NCI-H748 (cell line): ENCODE results near the gene HOXB3.
A peak's percentile ranks its signal among the peaks of the same experiment; 100 is the strongest.
"Not testable (repeated sequence)": the region's sequence is repeated elsewhere in the genome, so short reads cannot be mapped to it uniquely, and the experiment has no call there.

Experiments
- DNase-seq: peaks from one replicate; lab custom pipeline; 2025; ENCODE audit not compliant: unreplicated experiment; lab: John Stamatoyannopoulos, UW

HOXB3 gene

GRCh38 chr17:48530208-48530886, 59.7 kb downstream of the HOXB3 start:
- no peak for DNase-seq

- DNase-seq = no peak
Measured at GRCh38 chr17:48529683-48530009, 60.4 kb downstream of the HOXB3 start.

DNA sequence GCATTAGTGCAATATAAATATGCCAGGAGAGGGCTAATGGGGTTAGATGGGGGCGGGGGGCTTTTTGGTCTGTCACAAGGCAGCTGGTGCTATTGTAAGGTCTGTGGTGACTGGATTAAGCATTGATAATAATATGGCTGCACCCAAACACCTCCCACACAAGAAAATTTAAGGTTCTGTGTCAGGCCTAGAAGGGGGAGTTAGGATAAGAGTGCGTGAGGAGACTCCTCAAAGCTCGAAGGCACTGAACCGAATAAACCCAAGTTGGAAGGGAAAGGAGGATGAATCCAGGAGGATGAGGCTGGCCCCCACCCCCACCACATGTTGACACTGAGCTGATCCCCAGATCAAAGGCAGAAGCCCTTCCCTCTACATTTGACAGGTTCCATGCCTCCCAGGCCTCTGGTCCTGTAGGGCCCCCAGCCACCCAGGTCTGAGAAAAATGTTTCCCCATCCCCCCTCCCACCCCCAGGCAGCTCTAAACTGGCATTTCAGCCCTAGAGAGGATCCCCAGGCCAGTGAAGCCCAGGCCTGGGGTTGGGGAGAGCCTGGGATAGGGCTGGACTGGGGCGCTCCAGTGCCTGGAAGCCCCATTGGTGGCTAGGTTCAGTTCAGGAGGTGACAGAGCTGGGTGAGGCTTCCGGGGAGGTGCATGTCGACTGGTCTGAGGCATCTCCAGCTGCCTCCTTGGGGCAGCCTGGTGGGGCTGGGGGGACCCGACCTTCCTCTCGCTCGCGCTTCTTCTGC, 60.9 kb downstream of the HOXB3 start:
- DNase-seq = no peak

DNA sequence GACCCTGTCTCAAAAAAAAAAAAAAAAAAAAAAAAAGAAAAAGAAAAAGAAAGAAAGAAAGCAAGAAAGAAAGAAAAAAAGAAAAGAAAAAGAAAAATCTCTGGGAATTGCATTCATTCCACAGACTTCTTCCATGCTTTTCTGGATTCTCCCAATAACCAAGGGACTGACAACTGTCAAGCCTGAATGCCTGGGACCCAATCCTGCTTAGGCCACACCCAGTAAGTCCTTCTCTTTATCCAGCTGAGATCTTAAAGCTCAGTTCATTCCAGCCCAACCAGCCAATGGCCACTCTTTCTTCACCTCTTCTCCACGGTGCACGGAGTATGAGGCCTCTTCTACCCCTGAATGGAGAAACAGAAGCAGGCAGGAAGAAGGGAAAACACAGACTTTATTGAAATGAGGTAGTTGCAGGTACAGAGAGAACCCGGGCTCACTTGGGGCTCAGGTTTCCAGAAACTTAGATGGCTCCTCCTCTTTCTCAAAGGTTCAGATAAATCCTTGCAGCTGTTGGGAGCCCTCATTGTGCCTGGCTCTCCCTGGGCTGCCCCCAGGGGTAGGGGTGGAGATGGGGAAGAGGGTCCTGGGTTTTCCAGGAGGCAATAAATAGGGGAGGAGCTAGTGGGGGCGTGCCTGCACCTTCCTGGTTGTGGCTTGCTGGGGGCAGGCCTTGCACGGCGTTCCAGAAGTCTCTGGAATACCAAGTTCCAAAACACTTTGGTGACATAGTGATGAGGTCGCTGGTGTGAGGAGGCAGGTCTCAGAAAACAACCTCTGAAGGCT, 61.7 kb downstream of the HOXB3 start:
- no peak for DNase-seq

DNA sequence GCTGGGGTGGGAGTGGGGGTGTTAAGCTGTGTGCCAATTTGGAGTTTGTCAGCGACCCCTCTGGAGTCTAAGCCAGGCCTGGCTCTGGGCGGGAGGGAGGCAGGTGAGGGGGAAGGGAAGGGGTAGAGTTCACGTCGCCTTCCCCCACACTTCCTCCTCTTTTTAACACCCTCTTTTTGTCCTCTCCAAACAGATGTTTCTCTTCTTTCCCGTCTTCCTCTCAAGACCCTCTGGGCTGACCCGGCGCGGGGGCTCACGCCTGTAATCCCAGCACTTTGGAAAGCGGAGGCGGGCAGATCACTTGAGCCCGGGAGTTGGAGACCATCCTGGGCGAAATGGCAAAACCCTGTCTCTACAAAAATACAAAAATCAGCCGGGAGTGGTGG, 62.5 kb downstream of the HOXB3 start:
- no peak for DNase-seq

DNA sequence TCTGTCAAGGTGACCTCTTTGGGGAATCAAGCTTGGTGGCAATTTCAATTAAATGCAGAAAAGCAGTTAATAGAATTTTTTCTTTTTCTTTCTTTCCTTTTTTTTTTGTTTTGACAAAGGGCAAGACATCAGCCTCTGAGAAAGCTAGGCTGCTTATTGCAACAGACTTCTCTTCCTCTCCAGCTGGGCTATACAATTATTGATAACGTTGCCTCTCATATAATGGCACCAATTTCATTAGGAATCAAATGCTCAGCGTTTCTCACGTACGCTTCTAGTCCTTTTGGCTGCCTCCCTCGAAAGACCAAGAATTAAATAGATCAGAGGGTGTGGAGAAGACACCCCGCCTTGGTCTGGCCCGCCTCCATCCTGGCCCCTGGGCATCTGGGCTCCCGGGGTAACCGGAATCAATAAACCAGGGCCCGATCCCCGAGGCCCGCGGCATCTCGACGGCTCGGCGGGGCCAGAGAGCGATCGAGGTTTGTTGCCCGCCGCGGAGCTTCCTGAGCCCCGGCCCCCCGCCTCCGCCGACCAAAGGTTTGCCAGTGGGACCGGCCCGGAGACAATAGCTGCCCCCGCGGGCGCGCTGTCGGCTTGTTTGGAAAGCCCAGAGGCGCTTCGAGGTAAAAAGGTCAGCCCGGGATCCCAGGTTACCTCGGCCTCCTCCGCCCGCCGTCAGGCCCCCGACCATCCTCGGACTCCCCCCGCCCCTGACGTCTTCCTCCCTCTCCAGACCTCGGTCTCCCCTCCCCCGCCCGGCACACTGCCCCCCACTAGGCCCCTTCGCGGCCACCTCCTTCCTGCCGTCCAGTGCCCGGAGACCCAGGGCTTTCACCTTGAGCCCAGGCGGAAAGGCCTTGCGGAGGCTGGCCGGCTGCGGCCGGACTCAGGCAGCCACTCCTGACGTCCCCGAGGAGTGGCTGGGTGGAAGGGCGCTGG, 63.2 kb downstream of the HOXB3 start:
- DNase-seq = no peak

DNA sequence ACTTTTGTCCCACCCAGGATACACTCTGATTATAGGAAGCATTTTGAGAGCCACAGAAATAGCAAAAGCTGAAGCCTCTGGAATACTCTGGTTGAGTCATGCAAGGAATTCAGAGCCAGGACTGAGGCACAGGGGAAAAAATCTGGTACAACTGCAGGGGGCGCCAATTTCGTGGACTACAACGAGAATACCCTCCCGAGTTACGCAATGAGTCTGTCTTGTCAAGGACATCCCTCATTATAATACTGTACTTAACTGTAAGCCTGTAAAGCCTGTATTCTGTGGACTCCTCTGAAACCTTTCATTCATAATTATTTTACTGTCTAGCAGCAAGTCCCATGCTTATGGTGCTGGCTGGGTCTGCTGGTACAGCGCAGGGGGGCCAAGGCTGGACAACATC, 67.0 kb downstream of the HOXB3 start:
- no peak for DNase-seq

- DNase-seq = peak; percentile 51
Measured at GRCh38 chr17:48522031-48522653, 67.9 kb downstream of the HOXB3 start.

DNA sequence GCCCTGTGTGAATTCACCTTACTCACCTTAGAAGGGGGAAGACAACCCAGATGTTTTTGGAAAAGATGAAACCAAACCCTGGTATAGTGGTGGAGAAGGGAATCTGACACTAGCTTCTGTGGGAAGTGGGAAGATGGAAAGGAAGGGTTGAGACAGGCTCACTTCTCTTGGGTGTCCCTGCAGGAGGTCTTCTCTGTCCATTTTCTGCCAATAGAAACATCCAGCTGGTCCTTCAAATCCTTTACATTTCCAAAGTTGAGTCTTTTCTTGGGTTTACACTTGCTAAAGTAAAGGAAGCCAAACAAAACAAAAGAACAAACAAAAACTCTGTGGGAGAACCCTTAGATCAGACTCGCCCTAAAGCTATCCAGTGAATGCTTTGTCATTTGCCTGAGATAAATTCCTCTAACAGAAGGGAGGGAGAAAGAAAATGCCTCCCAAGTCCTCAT, 69.4 kb downstream of the HOXB3 start:
- no peak for DNase-seq

- no peak for DNase-seq
Measured at GRCh38 chr17:48519427-48519826, 70.6 kb downstream of the HOXB3 start.

DNA sequence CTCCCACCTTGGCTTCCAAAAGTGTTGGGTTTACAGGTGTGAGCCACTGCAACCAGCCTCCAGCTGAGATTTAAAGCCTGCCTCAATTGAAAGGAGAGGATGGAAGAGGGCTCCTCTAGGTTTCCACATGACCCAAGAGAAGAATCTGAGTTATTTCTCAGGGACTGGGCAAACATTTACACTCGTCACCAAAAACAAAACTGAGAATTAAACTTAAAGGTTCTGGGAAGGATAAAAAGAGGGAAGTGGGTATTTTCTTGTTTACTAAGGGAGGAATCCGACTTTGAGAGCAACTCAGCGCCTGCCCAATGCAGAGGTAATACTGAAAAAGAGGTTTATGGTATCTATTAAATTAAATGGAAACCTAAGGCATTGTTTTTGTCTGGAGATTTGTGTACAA, 72.6 kb downstream of the HOXB3 start:
- DNase-seq = no peak

GRCh38 chr17:48515925-48516900, 73.8 kb downstream of the HOXB3 start:
- DNase-seq = no peak

- no peak for DNase-seq
Measured at GRCh38 chr17:48514477-48514876, 75.6 kb downstream of the HOXB3 start.

DNA sequence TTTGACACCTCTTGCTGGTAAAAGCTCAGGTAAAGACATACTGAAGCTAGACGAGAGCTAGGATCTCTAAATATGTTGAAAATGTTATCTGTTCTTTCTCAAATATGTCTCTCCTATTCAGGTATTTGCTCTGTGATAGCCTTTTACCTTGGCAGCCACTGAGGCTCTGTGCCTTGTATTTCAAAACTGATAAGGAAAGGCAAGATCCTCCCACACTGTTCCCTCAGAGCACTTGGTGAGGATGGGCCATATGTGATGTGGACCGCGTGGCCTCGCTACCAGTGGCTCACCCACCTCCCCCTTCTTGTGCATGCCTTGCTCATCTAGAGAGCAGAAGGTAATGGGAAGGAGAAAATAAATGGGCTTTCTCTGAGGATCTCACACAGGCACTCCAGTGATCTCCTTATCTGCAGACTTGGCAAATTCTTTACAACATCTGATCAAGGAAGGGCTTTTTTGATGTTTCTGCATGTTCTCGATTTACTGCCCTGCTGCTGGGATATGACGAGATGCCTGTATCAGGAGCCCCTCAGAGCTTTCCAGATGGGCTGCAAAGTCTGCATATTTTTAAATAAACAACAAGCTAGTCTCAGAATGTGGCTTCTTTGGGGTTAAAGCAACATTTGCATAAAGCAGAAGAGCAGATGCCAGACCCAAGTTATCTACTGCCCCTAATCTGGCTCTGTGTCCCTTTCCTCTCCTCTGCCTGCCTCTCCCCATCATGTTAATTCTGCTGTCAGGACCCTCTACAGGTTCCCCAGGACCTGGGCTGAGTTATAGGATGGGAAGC, 76.2 kb downstream of the HOXB3 start:
- no peak for DNase-seq

DNA sequence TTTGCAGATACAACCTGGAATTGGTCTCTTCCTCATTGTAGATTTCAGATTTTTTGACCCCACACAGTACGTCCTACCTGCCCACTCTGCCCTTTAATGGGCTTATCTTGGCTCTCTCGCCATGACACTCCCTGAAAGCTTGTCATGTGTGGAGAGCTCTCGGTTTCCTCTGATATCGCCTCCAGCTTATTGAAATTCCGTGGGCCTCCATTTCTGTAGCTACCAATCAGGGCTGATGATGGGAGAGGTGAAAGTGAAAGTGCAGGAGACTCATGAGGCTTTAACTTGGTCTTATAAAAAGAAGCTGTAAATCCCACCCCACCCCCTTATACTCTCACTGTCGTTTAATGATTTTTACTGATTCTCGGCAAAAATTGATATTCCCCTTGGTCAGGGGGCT, 76.9 kb downstream of the HOXB3 start:
- no peak for DNase-seq

DNA sequence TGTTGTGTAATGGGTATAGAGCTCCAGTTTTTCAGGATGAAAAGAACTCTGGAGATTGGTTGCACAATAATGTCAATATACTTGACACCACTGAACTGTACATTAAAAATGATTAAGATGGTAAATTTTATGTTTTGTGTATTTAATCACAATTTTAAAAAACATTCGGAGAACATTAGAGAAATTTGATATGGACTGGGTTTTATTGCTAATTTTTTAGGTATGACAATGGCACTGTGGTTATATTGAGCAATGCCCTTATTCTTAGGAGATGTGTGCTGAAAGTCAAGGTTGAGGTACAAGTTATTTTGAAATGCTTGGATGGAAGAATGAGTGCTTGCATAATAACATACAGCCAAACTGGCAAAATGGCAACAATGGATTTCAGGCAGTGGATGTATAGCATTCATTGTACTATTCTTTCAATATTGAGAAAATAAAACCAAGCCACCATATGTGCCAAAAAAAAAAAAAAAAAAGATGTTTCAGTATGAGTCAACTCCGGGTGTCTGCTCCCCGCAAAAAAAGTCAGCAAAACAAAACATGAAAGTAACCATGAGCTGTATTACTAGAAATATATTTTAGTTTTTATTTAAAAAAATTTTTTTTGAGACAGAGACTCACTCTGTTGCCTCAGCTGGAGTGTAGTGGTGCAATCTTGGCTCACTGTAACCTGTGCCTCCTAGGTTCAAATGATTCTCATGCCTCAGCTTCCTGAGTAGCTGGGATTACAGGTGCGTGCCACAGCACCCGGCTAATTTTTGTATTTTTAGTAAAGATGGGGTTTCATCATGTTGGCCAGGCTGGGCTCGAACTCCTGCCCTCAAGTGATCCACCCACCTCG, 79.1 kb downstream of the HOXB3 start:
- DNase-seq = no peak

DNA sequence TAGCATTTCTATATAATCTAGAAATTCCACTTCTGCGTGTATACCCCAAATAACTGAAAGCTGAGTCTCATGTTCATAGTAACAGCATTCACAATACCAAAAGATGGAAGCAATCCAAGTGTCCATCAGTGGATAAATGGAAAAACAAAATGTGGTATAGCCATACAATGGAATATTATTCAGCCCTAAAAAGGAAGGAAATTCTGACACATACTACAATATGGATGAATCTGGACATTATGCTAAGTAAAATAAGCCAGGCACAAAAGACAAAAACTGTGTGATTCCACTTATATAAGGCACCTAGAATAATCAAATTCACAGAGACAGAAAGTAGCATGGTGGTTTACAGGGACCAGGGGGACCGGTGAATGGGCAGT, 79.7 kb downstream of the HOXB3 start:
- DNase-seq = no peak

- not testable (repeated sequence) for DNase-seq
Measured at GRCh38 chr17:48509708-48510107, 80.3 kb downstream of the HOXB3 start.
